ENCODE measurements around the gene PHLDA2.

The PHLDA2 gene

GRCh38 chr11:2927851-2928604, 1.2 kb downstream of the PHLDA2 start:
- no peak for DNase-seq

- DNase-seq: no peak
These were observed 2.0 kb downstream of the PHLDA2 start for GRCh38 chr11:2927121-2927800.

DNA sequence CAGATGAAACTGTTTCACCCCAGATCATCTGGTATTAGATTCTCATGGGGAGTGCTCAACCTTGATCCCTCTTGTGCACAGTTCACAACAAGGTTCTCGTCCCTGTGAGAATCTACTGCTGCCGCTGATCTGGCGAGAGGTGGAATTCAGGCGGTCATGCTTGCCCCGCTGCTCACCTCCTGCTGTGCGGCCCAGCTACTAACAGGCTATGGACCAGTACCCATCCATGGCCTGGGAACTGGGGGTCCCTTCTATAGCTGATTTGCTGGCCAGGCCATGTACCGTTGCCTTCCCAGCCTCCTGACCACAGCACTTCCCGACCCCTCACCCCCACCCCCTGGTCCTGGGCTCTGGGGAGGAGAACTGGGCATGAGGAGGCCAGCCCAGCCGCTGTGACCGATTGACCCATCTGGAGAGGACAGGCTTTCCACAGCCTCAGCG, 2.6 kb downstream of the PHLDA2 start:
- no peak for DNase-seq

DNA sequence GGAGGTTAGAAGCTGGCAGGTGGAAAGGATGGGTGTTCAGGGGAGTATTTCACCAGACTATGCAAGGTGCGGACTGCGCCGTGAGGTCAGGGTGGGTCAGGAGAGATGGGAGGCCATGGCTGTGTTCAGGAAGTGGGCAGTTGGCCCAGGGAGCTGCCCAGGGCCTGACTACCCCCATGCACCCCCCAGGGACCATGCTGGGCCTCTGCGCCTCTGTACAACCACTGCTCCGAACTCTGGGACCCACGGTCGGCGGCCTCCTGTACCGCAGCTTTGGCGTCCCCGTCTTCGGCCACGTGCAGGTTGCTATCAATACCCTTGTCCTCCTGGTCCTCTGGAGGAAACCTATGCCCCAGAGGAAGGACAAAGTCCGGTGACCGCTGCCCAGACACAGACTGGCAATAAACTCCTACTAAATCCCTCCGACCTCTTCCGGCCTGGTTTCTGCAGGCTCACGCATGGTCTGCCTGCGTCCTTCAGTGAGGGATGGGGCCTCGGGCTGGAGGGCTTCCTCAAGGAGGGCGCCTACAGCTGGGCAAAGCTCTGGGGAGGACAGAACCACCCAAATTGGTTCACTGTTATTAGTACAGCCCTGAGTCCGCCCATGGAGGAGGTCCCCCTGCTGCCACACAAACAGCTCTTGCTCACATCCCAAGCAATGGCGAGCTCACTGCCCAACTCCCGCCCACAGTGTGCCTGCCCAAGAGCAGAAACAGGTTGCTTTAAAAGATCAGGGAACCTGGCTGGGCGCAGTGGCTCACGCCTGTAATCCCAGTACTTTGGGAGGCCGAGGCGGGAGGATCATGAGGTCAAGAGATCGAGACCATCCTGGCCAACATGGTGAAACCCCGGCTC, 4.2 kb downstream of the PHLDA2 start:
- no peak for DNase-seq

DNA sequence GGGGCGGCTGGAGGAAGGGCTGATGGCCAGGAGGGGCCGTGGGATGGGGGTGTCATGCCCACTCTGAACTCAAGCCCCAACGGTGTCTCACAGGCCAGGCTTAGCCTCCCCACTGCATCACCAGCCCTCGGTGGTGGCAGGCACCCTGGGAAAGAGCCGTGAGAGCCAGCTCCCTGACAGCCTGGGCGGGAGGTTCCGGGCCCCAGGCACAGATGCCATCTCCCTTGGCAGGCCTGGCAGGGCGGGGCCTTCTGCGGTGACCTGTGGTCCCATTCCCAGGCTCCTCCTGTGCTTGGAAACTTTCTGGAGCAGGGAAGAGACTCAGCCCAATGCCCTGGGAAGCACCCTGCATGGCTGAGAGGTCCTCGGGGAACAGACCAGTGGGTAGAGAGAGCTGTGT, 4.8 kb downstream of the PHLDA2 start:
- no peak for DNase-seq

DNA sequence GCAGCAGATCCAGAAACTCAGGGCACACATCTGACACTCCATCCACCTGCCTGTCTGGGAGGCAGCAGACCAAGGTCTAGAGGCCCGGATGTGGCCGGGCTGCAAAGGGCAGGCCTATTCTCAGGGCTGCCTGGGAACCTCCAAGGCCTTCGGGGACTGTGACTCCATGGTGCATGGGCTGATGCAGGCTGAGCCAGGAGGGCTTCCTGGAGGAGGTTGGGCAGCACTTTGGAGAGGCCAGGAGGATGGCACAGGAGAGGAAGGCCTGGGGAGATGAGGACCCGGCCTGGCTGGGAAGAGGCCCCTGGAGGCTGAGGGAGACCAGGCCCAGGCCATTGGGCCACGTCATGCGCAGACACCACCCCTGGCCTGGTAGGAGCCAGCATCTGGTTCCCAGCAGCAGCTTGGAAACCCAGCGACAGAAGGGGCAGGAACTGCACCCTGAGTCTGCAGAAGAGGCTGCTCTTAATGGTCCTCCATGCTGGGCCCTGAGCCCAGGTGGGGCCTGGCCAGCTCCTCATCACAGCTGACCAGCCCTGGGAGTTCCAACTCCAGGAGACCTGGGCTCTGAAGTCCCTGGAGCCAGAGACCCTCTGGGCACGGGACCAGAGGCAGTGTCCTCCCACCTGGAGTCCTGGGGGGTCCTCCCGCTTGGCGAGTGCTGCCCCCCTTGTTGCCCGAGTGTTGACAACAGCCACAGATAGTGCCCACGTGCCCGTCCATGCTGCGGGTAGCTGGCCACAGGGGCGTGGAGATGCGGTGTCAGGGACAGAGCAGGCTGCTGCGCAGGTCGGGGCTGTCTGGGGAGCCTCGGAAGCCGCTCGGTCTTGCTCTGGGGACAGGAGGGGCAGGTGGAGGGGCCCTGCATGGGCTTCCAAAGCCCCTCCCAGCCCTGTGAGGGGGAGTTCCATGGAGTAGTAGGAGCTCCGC, 5.5 kb downstream of the PHLDA2 start:
- DNase-seq: no peak

DNA sequence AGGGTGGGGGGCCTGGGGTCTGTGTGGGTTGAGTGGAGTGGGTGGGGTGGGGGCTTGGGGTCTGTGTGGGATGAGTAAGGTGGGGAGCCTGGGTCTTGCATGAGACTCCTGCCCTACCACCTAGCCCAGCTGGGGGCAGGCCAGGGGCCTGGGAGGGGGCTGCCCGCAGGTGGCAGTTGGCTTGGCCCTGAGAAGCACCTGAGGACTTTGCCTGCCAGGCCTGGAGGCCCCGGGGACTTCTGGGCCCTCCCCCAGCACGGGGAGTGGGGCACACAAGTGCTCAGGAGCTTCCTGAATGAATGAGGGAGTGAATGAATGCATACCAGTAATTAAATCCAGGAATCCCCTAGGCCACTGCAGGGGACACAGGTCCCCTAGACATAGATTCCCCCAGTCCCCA, 6.6 kb downstream of the PHLDA2 start:
- DNase-seq: no peak

GRCh38 chr11:2921742-2922493, 7.3 kb downstream of the PHLDA2 start:
- DNase-seq: no peak

DNA sequence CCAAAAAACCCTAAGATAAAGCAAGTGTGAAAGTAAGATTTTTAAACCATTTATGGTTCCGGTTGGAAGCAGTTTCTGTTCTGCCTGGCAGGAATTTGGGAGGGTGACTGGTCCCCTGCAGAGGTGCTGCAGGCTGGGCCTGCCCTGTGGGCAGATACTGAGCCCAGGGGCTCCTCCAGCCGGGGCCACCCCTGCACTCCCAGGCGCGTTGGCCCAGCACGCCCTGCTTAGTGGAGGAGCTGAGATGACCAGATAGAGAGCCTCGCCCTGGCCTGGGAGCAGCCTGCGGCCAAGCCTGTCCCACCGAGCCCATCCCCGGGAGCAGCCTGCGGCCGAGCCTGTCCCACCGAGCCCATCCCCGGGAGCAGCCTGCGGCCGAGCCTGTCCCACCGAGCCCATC, 8.0 kb downstream of the PHLDA2 start:
- no peak for DNase-seq

GRCh38 chr11:2920343-2920742, 8.9 kb downstream of the PHLDA2 start:
- DNase-seq: no peak

- DNase-seq: no peak
These were observed 9.4 kb downstream of the PHLDA2 start for GRCh38 chr11:2919837-2920236.

- DNase-seq: no peak
These were observed 10.0 kb downstream of the PHLDA2 start for GRCh38 chr11:2919188-2919587.

DNA sequence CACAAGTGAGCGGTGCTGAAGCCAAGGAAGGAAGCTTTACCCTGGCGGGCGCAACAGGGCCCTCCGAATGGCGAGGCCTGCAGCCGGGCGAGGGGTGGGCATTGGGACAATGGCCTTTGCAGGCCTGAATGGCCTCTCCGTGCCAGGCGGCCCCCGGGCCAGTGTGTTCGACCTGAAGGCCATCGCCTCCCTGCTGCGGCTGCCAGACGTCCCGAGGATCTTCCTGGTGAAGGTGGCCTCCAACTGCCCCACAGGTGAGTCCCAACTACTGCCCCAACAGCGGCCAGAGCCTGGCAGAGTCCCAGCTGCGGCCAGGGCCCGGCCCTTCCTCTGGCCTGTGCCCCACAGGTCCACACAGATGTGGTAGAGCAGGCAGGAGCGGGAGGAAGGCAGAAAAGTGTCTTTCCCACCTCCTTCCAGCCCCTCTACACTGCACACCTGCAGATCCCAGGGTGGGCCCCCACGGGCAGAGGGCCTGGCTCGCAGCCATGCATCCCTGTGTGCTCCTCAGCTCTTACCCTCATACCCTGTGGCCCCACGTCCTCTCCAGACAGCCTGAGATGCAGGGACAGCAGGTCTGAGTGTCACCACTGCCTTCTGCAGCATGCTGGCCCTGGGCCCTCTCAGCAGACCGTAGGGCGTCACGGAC, 11.3 kb downstream of the PHLDA2 start:
- DNase-seq: no peak

DNA sequence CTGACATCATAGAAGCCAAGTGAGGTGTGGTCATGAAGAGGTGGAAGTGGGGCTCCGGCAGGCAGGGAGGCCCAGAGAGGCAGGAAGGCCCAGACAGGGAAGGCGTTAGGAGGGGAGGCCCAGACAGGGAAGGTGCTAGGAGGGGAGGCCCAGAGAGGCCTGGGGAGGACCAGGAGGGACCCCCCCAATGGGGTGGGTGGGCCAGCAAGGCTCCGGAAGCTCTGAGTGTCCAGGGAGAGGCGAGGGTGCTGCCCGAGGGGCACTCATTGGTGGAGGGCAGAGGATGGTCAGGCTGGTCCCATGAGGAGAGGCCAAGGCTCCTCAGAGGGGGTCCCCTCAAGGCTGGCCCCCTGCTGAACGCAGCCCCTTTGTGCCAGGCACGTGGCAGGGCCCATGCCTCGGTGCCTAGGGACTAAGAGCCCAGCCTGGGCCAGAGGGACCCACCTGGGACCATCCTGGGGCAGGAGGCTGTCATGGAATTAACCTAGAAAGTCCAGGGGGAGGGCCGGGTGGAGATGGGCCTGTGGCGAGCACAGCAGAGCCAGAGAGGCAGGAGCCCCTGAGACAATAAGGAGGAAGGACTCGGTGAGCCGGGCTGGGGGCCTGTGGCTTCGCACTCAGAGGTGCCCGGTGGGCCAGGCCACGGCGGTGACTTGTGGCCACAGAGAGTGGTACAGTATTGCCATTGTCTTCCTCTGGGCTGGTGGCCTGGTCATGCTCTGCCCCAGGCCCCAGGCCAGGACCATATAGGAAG, 12.2 kb downstream of the PHLDA2 start:
- DNase-seq: no peak

DNA sequence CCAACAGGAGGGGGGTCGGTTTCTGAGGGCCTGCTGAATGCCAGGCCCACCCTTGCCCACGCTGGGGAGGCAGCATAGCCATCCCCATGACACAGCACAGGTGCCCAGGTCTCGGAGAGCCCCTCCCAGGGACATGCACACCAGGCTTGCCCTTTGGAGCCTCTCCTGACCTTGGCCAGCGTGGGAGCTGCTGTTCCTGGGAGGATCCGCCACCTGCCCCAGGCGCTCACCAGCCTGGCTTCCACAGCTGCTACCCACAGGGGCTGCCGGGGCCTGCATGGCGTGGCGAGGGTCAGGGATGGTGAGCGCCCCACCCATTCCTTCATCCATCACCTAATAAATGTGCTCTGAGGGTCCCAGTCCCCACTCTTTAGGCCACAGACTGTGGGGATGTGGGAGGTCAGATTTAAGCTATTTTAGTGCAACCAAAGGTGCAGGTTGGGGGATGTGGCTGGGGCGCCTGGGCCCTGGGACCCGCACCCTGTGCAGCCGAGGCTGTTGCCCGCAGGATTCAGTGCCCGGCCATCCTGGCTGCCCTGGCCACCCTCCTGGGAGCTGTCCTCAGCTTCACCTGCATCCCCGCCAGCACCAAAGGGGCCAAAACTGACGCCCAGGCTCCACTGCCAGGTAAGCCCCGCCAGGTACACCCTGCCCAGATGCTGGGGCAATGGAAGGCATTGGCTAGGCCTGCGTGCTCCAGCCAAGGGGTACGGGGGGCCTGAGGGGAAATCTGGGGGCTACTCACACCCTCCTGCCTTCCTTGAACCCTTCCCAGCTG, 12.9 kb downstream of the PHLDA2 start:
- no peak for DNase-seq

DNA sequence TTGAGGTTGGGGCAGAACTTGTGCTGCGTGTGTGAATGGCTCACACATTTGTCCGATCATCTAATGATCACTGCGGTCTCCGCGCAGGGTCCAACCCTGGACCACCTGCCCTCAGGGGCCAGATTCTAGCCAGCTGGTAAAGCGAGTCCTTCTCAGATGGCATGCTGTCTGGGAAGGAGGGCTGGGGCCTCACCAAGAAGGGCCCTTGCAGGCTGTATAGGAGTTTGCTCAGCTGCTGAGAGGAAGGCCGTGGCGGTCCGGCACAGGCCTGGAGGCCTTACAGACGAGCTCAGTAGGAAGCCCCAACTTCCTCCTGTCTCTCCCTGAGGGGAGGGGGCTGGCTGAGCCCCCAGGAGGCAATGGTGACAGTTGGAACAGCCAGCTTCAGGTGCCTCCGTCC, 13.7 kb downstream of the PHLDA2 start:
- no peak for DNase-seq

DNA sequence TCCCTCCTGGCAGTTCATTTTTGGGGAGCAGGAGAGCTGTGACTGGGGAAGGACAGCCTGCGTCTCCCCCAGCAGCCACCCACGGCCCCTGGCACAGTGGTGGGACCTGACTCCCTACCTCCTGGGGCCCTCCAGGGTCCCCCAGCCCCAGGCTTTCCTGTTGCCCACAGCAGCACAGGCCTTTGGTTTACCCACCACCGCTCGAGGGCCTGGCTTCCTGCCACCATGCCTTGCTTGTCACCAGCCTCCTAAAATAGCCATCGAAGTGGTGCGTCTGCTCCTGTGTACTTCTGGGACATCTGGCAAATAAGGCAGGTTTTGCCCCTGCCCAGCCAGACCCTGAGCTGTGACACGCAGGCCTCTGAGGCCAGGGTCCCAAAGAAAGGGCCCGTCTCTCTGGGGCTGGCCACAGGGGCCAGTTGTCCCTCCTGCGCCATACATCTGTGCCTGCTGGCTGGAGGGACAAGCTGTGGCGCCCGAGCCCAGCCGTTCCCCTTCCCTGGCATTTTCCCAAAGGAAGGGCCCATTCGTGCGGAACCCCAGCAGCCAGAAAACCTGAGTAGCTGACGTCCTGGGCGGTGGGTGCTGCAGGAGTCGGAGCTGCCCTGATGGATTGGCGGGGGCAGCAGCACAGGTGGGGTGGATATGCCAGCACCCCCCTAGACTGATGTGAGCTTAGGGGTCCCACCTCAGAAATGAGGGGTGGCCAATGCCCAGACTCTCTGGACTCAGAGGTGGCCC, 14.6 kb downstream of the PHLDA2 start:
- DNase-seq: no peak

GRCh38 chr11:2913776-2914175, 15.4 kb downstream of the PHLDA2 start:
- no peak for DNase-seq

DNA sequence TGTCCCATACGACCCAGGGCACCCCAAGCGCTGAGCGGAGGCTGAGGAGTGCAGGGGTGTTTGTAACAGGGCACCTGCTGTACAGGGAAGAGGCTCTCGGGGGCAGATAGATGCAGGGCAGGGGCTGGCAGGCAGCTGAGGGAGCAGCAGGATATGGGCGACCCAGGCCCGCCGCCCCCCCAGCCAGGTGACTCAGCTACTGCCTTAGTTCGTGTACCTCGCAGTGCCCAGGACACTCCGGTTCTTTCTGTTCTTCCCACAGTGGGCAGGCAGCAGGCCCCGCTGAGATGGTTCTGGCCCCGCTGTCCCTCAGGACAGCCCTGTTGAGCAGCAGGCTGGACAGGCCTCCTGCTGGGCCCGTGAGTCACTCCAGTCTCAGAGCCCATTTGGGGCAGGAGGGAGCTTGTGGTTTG, 16.2 kb downstream of the PHLDA2 start:
- DNase-seq: no peak
